ENCODE data around the gene BTN1A1. TPM values are rescaled to one million over a fixed set of nuclear protein-coding genes. Genes with fewer than 3 reads are reported as not detected.

BTN1A1 gene
- total and polyA plus RNA-seq, 8 donors, result not detected

- intact Hi-C loops (cut with DNase I; ENCODE audit: low total_unique reads), result no loop called here
- peak overlapping the region in 1 of 5 donors; percentile 41 for H3K27ac ChIP-seq
- peak in 1 of 2 donors; percentile 65 for DNase-seq
These were observed 56.4 kb downstream of the BTN1A1 start for GRCh38 chr6:26556263-26557070.

More at GRCh38 chr6:26556263-26557070, 56.4 kb downstream of the BTN1A1 start:
- no peaks in the 10 kb centered on the region for H3K27me3 ChIP-seq
- H3K9me3 ChIP-seq, result no peaks in the 10 kb centered on the region
- H3K36me3 ChIP-seq, result no peaks in the 10 kb centered on the region
- 33 to 40% (median 34%) methylated on average over 16 of the region's 16 CpGs for WGBS, 5 donors
- H3K4me3 ChIP-seq, result no peak overlapping the region
- TF ChIP-seq CTCF (IDR thresholded peaks at IDR 0.05) (no peak), POLR2AphosphoS5 (IDR thresholded peaks at IDR 0.05) (peak in 1 of 3 donors; percentile 27)
- H3K4me1 ChIP-seq, result peaks cover 15 to 27% (median 23%) of the 10 kb centered on the region in 4 donors

Small RNA genes within 50 kb of the gene (small RNA-seq; reads per million reads assigned to genes)
- 0 reads per million in 4 donors for gene RNU6-502P

Other genes starting within 250 kb of the BTN1A1 start
- gene BTN3A2, start 135.1 kb upstream of the BTN1A1 start, total RNA-seq, result 10 to 100 TPM in 4 of 5 donors, 1 to 10 TPM in 1; 4.0 to 60.1 (median 14.2) TPM
- gene BTN3A2, start 135.1 kb upstream of the BTN1A1 start, polyA plus RNA-seq, result 10 to 100 TPM in 2 of 3 donors, 1 to 10 TPM in 1; 9.3 to 17.1 (median 12.5) TPM
- 10 to 100 TPM in 3 of 5 donors, 1 to 10 TPM in 1, under 1 TPM in 1; 0.29 to 23.3 (median 14.2) TPM for gene BTN2A2, start 117.2 kb upstream of the BTN1A1 start, total RNA-seq
- gene BTN2A2, start 117.2 kb upstream of the BTN1A1 start, polyA plus RNA-seq, result 1 to 10 TPM; 1.3 to 6.0 (median 5.3) TPM
- gene BTN3A1, start 98.0 kb upstream of the BTN1A1 start, total RNA-seq, result 10 to 100 TPM in 4 of 5 donors, 1 to 10 TPM in 1; 8.9 to 76.5 (median 23.9) TPM
- gene BTN3A1, start 98.0 kb upstream of the BTN1A1 start, polyA plus RNA-seq, result 10 to 100 TPM in 1 of 3 donors, 1 to 10 TPM in 2; 3.4 to 11.0 (median 5.2) TPM
- gene BTN3A3, start 59.8 kb upstream of the BTN1A1 start, total RNA-seq, result 10 to 100 TPM in 3 of 5 donors, 1 to 10 TPM in 2; 7.4 to 77.2 (median 12.5) TPM
- 1 to 10 TPM; 2.6 to 7.6 (median 4.3) TPM for gene BTN3A3, start 59.8 kb upstream of the BTN1A1 start, polyA plus RNA-seq
- 10 to 100 TPM in 3 of 5 donors, 1 to 10 TPM in 2; 2.9 to 16.9 (median 14.6) TPM for gene BTN2A1, start 42.3 kb upstream of the BTN1A1 start, total RNA-seq
- 10 to 100 TPM in 1 of 3 donors, 1 to 10 TPM in 2; 7.0 to 14.2 (median 7.2) TPM for gene BTN2A1, start 42.3 kb upstream of the BTN1A1 start, polyA plus RNA-seq
- 10 to 100 TPM; 11.3 to 96.0 (median 66.1) TPM for gene HMGN4, start 38.1 kb downstream of the BTN1A1 start, total RNA-seq
- gene HMGN4, start 38.1 kb downstream of the BTN1A1 start, polyA plus RNA-seq, result 10 to 100 TPM; 22.4 to 46.3 (median 29.2) TPM
- 10 to 100 TPM in 3 of 5 donors, 1 to 10 TPM in 1, not detected in 1; 7.2 to 16.9 (median 14.0) TPM for gene ABT1, start 96.7 kb downstream of the BTN1A1 start, total RNA-seq
- gene ABT1, start 96.7 kb downstream of the BTN1A1 start, polyA plus RNA-seq, result 10 to 100 TPM; 12.6 to 18.0 (median 15.1) TPM
- gene ZNF322, start 159.4 kb downstream of the BTN1A1 start, total RNA-seq, result 10 to 100 TPM in 3 of 5 donors, 1 to 10 TPM in 2; 4.1 to 23.9 (median 15.2) TPM
- gene ZNF322, start 159.4 kb downstream of the BTN1A1 start, polyA plus RNA-seq, result 1 to 10 TPM; 4.3 to 7.5 (median 5.7) TPM